HG02642 (cell line): Measurements from ENCODE around the gene PTMA.
"Not testable (repeated sequence)": the region's sequence is repeated elsewhere in the genome, so short reads cannot be mapped to it uniquely, and the experiment has no call there.

Experiments used
- ATAC-seq: cut with Tn5 transposase; IDR thresholded peaks from one replicate; pipeline ENCODE4 v1.9.1; 2021; ENCODE audit warnings: mild to moderate bottlenecking; ENCODE audit not compliant: unreplicated experiment, poor library complexity

The PTMA gene

GRCh38 chr2:231749016-231749415 is 40.7 kb downstream of the PTMA start:
- ATAC-seq = not testable (repeated sequence)

- ATAC-seq = no peak
Measured at GRCh38 chr2:231751042-231751815, 42.9 kb downstream of the PTMA start.

GRCh38 chr2:231752061-231752460 is 43.7 kb downstream of the PTMA start:
- ATAC-seq = no peak

- ATAC-seq = no peak
Measured at GRCh38 chr2:231761735-231762134, 53.4 kb downstream of the PTMA start.
